Retina (tissue), 1 donor: ENCODE results near the gene IVNS1ABP.
"Not testable (repeated sequence)": the region's sequence is repeated elsewhere in the genome, so short reads cannot be mapped to it uniquely, and the experiment has no call there.

Experiments
- DNase-seq: peaks from one replicate; pipeline ENCODE4 v3.0.0-alpha.2; 2016

The IVNS1ABP gene

GRCh38 chr1:185317034-185317885 is at the start of gene IVNS1ABP:
Gene IVNS1ABP, minus strand, starts transcription at chr1:185317243. Its CDS starts 7,750 bp downstream, at chr1:185309493.
- peak; percentile 96 for DNase-seq

GRCh38 chr1:185365951-185366350 is 48.9 kb upstream of the IVNS1ABP start:
- DNase-seq = no peak

- not testable (repeated sequence) for DNase-seq
These were observed 47.5 kb upstream of the IVNS1ABP start for GRCh38 chr1:185364528-185364927.

- DNase-seq = no peak
These were observed 46.2 kb upstream of the IVNS1ABP start for GRCh38 chr1:185363205-185363604.

GRCh38 chr1:185360714-185361113 is 43.7 kb upstream of the IVNS1ABP start:
- no peak for DNase-seq

- no peak for DNase-seq
These were observed 41.9 kb upstream of the IVNS1ABP start for GRCh38 chr1:185358957-185359356.

- no peak for DNase-seq
These were observed 38.9 kb upstream of the IVNS1ABP start for GRCh38 chr1:185355947-185356346.

- DNase-seq = no peak
These were observed 36.1 kb upstream of the IVNS1ABP start for GRCh38 chr1:185353124-185353523.

GRCh38 chr1:185351734-185352466 is 34.9 kb upstream of the IVNS1ABP start:
- peak; percentile 40 for DNase-seq

GRCh38 chr1:185350027-185350442 is 33.0 kb upstream of the IVNS1ABP start:
- no peak for DNase-seq

- no peak for DNase-seq
These were observed 32.5 kb upstream of the IVNS1ABP start for GRCh38 chr1:185349556-185349955.

GRCh38 chr1:185348985-185349384 is 31.9 kb upstream of the IVNS1ABP start:
- no peak for DNase-seq

- no peak for DNase-seq
These were observed 31.3 kb upstream of the IVNS1ABP start for GRCh38 chr1:185348296-185348695.

- DNase-seq = no peak
These were observed 29.1 kb upstream of the IVNS1ABP start for GRCh38 chr1:185345913-185346720.

- no peak for DNase-seq
These were observed 26.3 kb upstream of the IVNS1ABP start for GRCh38 chr1:185343306-185343705.

- no peak for DNase-seq
These were observed 25.7 kb upstream of the IVNS1ABP start for GRCh38 chr1:185342672-185343259.

- no peak for DNase-seq
These were observed 25.0 kb upstream of the IVNS1ABP start for GRCh38 chr1:185342017-185342416.

- no peak for DNase-seq
These were observed 24.2 kb upstream of the IVNS1ABP start for GRCh38 chr1:185341196-185341781.

GRCh38 chr1:185338719-185339622 is 21.9 kb upstream of the IVNS1ABP start:
- no peak for DNase-seq

- no peak for DNase-seq
These were observed 20.2 kb upstream of the IVNS1ABP start for GRCh38 chr1:185337246-185337645.

- no peak for DNase-seq
These were observed 17.1 kb upstream of the IVNS1ABP start for GRCh38 chr1:185334182-185334581.
